Fibroblast of mammary gland (primary cell): ENCODE results near the gene ALOXE3.

Source experiments
- DNase-seq: peaks from one replicate; pipeline ENCODE4 v3.0.0-alpha.2; 2010; ENCODE audit warnings: low read depth
- H3K4me3 ChIP-seq: 2 replicates; pipeline ENCODE4 v1.5.1; 2011; ENCODE audit warnings: low read depth, mild to moderate bottlenecking, low read length, moderate library complexity; ENCODE audit not compliant: control insufficient read depth
- CTCF ChIP-seq: conservative IDR thresholded peaks from 2 replicates; pipeline ENCODE4 v1.5.1; 2011; ENCODE audit warnings: low read depth, low read length, inconsistent platforms; ENCODE audit not compliant: control insufficient read depth, insufficient read depth

ALOXE3 gene

GRCh38 chr17:8162233-8162996 is 44.1 kb upstream of the ALOXE3 start, which contains the start of gene VAMP2:
Gene VAMP2, minus strand, starts transcription at chr17:8162948. Its CDS starts 69 bp downstream, at chr17:8162879.
- peak; percentile 50 for DNase-seq
- TF ChIP-seq CTCF: no peak
- H3K4me3 ChIP-seq: peak within 1 kb of the TSS; percentile 83

- no peak for DNase-seq
- TF ChIP-seq CTCF: no peak
- H3K4me3 ChIP-seq: peak overlapping the region; percentile 83
Observed at GRCh38 chr17:8161289-8162232, 43.2 kb upstream of the ALOXE3 start.

- no peak for DNase-seq
- no peak overlapping the region for H3K4me3 ChIP-seq
- no peak for TF ChIP-seq CTCF
Observed at GRCh38 chr17:8160741-8161221, 42.5 kb upstream of the ALOXE3 start.

GRCh38 chr17:8160224-8160577 is 41.9 kb upstream of the ALOXE3 start:
- no peak for TF ChIP-seq CTCF
- H3K4me3 ChIP-seq: no peak overlapping the region
- DNase-seq: no peak

- no peak overlapping the region for H3K4me3 ChIP-seq
- no peak for DNase-seq
- TF ChIP-seq CTCF: no peak
Observed at GRCh38 chr17:8159459-8160223, 41.3 kb upstream of the ALOXE3 start.

- DNase-seq: no peak
- H3K4me3 ChIP-seq: no peak overlapping the region
- no peak for TF ChIP-seq CTCF
Observed at GRCh38 chr17:8159032-8159400, 40.7 kb upstream of the ALOXE3 start.
